Measurements from ENCODE around the gene CDCA8. TPM values are rescaled to one million over a fixed set of nuclear protein-coding genes. Genes with fewer than 3 reads are reported as not detected.

Gene CDCA8
- total and polyA plus RNA-seq, 2 of the 13 experiments (the other 11 are each of a cell fraction or from before 2014, with no cell fraction given) = 24.1 to 38.6 TPM

DNA sequence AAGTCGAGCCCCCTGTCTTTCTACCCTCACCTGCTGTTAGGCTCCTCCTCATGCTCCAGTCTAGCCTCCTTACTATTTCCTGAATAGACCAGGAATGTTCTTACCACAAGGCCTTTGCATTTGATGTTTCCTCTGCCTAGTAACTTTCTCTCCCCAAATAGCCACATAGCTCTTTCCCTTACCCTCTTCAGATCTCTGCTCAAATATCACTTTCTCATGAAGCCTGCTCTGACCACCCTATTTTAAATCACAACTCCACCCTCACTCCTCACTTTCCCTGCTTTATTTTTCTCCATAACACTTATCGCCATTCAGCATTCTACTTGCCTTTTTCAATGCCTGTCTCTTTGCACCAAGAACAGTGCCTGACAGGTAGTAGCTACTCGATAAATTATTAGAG lies 6.6 kb upstream of the CDCA8 start:
- in situ Hi-C loops (cut with HindIII; ENCODE audit: extremely low pct_ligation_motif_present, low pct_unique_long_range_greater_than_20kb) = no loop called here
- 95% methylated on average over 3 of the region's 3 CpGs for WGBS (ENCODE audit: low lambda C conversion rate)
- peaks cover 9 to 32% of the 10 kb centered on the region in 2 experiments for H3K36me3 ChIP-seq (replicated peaks in 1 of 2; ENCODE audit: control insufficient read depth in 1 of 2, insufficient read depth in 2 of 2, low read length in 2 of 2)

More for the DNA sequence above, 6.6 kb upstream of the CDCA8 start:
- FAIRE-seq (no peak), DNase-seq (ENCODE audit: low spot score) (no peak), ATAC-seq (no peak)
- H3K4me2 ChIP-seq (ENCODE audit: low read depth, low read length) = no peak overlapping the region
- BruUV-seq (replicated peaks) = no TSS peak
- H2AFZ ChIP-seq (ENCODE audit: low read length) = no peak overlapping the region
- H3K9ac ChIP-seq (ENCODE audit: insufficient read depth, low read depth, low read length) = no peak overlapping the region
- ChIA-PET CTCF (ENCODE audit: low intra/inter-chr PET ratio, low total read pairs) (no interaction called here), POLR2A (interaction anchor here (0.7 kb wide), 1 partner anchor 14 kb away, joined by 3 read pairs; no protein-coding TSS in a partner anchor)
- peaks cover 3% of the 10 kb centered on the region; the same call in 1 of the 2 replicates for H4K20me1 ChIP-seq (ENCODE audit: insufficient read depth, low read length)
- intact Hi-C loops (cut with micrococcal nuclease; ENCODE audit: unreplicated experiment) = no loop called here
- no peaks in the 10 kb centered on the region; a peak in 1 of 5 replicates for H3K27me3 ChIP-seq (ENCODE audit: control insufficient read depth in 1 of 2, insufficient read depth in 2 of 2, low read length in 2 of 2)
- TF ChIP-seq, protein P1, sequence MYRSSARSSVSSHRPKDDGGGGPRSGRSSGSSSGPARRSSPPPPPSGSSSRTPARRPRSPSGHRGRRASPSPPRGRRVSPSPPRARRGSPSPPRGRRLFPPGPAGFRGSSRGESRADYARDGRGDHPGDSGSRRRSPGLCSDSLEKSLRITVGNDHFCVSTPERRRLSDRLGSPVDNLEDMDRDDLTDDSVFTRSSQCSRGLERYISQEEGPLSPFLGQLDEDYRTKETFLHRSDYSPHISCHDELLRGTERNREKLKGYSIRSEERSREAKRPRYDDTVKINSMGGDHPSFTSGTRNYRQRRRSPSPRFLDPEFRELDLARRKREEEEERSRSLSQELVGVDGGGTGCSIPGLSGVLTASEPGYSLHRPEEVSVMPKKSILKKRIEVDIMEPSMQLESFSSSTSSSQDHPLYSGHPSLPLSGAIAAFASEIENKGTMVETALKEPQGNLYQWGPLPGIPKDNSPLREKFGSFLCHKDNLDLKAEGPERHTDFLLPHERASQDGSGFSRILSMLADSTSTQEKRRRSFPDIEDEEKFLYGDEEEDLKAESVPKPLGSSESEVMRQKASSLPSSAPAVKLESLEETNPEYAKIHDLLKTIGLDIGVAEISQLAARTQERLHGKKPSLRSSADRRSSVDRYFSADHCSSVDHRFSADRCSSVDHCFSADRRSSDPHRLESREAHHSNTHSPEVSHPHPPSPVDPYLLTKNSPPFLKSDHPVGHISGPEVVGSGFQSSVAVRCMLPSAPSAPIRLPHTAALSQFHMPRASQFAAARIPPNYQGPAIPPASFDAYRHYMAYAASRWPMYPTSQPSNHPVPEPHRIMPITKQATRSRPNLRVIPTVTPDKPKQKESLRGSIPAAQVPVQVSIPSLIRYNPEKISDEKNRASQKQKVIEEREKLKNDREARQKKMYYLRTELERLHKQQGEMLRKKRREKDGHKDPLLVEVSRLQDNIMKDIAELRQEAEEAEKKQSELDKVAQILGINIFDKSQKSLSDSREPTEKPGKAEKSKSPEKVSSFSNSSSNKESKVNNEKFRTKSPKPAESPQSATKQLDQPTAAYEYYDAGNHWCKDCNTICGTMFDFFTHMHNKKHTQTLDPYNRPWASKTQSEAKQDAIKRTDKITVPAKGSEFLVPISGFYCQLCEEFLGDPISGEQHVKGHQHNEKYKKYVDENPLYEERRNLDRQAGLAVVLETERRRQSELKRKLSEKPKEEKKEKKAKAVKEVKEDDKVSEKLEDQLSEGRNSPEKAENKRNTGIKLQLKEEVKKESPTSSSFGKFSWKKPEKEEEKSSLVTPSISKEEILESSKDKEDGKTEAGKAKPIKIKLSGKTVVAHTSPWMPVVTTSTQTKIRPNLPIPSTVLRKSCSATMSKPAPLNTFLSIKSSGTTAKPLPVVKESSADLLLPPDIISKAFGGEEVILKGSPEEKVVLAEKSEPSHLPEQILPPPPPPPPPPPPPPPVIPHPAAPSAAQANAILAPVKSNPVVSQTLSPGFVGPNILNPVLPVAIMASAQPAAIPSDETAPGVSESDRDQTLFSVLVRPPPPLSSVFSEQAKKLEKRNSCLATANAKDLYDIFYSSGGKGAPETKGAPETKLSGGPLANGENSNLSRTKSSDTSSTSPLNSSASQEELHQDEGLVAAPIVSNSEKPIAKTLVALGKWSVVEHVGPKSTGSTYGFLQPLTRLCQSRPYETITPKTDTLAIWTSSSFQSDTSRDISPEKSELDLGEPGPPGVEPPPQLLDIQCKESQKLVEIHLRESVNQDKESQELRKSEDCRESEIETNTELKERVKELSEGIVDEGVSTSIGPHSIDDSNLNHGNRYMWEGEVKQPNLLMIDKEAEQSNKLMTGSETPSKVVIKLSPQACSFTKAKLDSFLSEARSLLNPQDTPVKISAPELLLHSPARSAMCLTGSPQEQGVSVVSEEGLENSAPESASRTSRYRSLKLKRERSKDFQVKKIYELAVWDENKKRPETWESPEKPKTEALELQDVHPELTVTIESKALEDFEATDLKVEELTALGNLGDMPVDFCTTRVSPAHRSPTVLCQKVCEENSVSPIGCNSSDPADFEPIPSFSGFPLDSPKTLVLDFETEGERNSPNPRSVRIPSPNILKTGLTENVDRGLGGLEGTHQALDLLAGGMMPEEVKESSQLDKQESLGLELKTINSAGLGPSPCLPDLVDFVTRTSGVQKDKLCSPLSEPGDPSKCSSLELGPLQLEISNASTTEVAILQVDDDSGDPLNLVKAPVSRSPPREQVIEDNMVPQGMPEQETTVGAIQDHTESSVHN (CRISPR knock-in tag; IDR thresholded peaks at IDR 0.05) = no peak
- TF ChIP-seq ZBTB8A (CRISPR knock-in tag; IDR thresholded peaks at IDR 0.05; ENCODE audit: borderline replicate concordance, low read depth) (no peak), BRD4 (CRISPR knock-in tag; IDR thresholded peaks at IDR 0.05) (no peak), ZNF34 (CRISPR knock-in tag; IDR thresholded peaks at IDR 0.05; ENCODE audit: borderline replicate concordance) (no peak), TBP (CRISPR knock-in tag; IDR thresholded peaks at IDR 0.05) (no peak), RNF2 (conservative IDR thresholded peaks at IDR 0.05; ENCODE audit: low read depth) (no peak), SRSF1 (optimal IDR thresholded peaks at IDR 0.05; ENCODE audit: low read depth, low read length) (no peak), ZNF605 (CRISPR knock-in tag; IDR thresholded peaks at IDR 0.05) (no peak), RAD21 (CRISPR knock-in tag; IDR thresholded peaks at IDR 0.05) (no peak), ZNF720 (CRISPR knock-in tag; IDR thresholded peaks at IDR 0.05) (no peak), RAD51 (IDR thresholded peaks at IDR 0.05; ENCODE audit: borderline replicate concordance) (no peak), ZNF614 (CRISPR knock-in tag; IDR thresholded peaks at IDR 0.05; ENCODE audit: borderline replicate concordance) (no peak), EED (CRISPR knock-in tag; IDR thresholded peaks at IDR 0.05) (no peak)
- TF ChIP-seq, protein P2, sequence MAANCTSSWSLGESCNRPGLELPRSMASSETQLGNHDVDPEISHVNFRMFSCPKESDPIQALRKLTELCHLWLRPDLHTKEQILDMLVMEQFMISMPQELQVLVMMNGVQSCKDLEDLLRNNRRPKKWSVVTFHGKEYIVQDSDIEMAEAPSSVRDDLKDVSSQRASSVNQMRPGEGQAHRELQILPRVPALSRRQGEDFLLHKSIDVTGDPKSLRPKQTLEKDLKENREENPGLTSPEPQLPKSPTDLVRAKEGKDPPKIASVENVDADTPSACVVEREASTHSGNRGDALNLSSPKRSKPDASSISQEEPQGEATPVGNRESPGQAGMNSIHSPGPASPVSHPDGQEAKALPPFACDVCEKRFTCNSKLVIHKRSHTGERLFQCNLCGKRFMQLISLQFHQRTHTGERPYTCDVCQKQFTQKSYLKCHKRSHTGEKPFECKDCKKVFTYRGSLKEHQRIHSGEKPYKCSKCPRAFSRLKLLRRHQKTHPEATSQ (CRISPR knock-in tag; IDR thresholded peaks at IDR 0.05; ENCODE audit: borderline replicate concordance) = no peak
- TF ChIP-seq, protein P3, sequence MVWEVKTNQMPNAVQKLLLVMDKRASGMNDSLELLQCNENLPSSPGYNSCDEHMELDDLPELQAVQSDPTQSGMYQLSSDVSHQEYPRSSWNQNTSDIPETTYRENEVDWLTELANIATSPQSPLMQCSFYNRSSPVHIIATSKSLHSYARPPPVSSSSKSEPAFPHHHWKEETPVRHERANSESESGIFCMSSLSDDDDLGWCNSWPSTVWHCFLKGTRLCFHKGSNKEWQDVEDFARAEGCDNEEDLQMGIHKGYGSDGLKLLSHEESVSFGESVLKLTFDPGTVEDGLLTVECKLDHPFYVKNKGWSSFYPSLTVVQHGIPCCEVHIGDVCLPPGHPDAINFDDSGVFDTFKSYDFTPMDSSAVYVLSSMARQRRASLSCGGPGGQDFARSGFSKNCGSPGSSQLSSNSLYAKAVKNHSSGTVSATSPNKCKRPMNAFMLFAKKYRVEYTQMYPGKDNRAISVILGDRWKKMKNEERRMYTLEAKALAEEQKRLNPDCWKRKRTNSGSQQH (CRISPR knock-in tag; IDR thresholded peaks at IDR 0.05; ENCODE audit: low read depth) = no peak
- no peak overlapping the region for H3K27ac ChIP-seq (ENCODE audit: extremely low read length, insufficient read depth, low read length)
- peaks cover 16% of the 10 kb centered on the region for H3K79me2 ChIP-seq (ENCODE audit: insufficient read depth, low read length)
- H3K4me3 ChIP-seq (replicated peaks in 1 of 3; ENCODE audit: insufficient read depth in 1 of 3, low read depth in 2 of 3, low read length in 3 of 3) = no peak overlapping the region
- peaks cover 12% of the 10 kb centered on the region for H3K4me1 ChIP-seq (ENCODE audit: insufficient read depth, low read length)
- no peaks in the 10 kb centered on the region for H3K9me3 ChIP-seq (ENCODE audit: low read length)

Data from HepG2 (cell line).